Hematopoietic multipotent progenitor cell treated with erythropoietin and hydrocortisone succinate and interleukin-3 and kit ligand, for 17 days (in vitro differentiated cells): Measurements from ENCODE around the gene SLC7A4.
"Not testable (repeated sequence)": the region's sequence is repeated elsewhere in the genome, so short reads cannot be mapped to it uniquely, and the experiment has no call there.

Experiments
- DNase-seq: peaks from one replicate; pipeline ENCODE4 v3.0.0-alpha.2; 2015; ENCODE audit warnings: low spot score

Gene SLC7A4

GRCh38 chr22:21064917-21065864 is 32.8 kb upstream of the SLC7A4 start:
- no peak for DNase-seq

GRCh38 chr22:21064425-21064824 is 32.1 kb upstream of the SLC7A4 start:
- DNase-seq: not testable (repeated sequence)

DNA sequence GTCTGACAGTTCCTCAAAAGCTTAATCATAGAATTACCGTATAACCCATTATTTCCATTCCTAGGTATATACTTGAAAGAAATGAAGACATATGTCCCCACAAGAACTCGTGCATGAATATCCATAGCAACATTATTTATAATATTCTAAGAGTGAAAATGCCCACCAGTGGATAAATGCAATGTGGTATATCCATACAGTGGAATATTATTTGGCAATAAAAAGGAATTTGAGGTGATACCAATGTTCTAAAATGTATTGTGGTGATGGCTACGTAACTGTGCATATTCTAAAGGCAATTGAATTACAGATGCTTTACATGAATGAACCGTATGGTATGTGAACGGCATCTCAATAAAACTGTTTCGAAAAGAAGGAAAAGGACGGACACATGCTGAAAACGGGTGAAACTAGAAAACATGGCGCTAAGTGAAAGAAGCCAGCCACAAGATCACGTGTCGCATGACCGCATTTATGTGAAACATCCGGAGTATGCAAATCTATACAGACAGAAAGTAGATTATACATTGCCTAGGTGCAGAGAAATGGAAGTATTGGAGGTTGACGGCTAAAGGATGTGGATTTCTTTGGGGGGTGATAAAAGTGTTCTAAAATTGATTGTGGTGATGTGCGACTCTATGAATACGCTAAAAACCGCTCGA is 29.4 kb upstream of the SLC7A4 start:
- not testable (repeated sequence) for DNase-seq

DNA sequence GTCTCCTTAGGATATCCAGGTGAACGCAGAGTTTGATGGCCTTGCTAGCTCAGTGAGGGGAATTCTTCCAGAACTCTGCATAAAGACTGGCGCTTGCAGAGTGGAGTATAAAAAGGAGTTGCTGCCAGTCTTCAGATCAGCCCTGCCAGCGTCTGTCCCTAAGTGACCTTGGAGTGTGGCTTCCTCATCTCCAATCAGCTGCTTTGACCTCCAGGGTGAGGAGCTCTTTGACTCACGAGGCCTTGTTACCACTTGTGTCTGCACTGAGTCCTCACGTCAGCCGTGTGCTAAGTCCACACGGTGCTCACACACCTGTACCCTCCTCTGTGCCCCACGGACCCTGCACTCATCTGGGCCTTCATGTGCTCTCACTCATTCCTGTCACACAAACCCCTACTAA is 28.0 kb upstream of the SLC7A4 start:
- not testable (repeated sequence) for DNase-seq

- no peak for DNase-seq
Measured at GRCh38 chr22:21055880-21056319, 23.5 kb upstream of the SLC7A4 start.

- DNase-seq: no peak
Measured at GRCh38 chr22:21055564-21055834, 23.1 kb upstream of the SLC7A4 start.

DNA sequence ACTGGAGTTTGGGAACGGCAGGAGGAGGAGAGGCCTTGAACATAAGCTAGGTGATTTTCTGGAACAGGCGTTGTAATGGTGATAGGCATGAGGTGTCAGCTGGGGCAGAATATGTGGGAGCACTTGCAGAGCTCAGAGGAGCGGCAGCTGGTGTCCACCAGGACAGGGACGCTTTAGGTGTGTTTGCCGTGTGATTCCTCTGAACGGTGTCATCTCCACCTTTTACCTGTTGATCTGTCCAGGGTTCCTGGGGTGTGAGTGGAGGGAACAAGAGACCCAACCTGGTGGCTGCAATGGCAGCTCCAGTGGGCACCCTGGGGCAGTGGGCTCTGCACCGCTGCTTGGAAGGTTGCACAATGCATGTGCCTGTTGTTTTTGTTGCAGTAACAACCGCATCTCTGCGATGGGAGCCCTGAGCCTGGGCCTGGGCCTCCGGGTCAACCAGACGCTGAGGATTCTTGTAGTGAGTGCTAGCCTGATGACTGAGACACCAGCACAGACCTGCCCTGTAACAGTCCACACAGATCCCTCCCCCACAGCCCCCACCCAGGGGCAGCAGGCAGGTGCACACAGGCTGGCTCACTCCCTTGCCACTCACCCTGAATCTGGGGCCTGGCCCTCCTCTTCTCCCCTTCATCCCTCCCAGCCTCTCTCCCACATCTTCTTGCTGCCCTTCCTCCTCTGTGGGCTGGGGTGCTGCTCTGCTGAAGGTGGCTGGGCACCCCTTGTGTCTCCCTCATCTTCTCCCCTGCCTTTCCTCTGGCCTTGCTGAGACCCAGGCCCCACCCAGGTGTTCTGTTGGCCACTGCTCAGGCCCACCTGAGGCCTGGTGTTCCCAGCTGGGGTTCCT is 22.6 kb upstream of the SLC7A4 start:
- DNase-seq: no peak

- DNase-seq: no peak
Measured at GRCh38 chr22:21054046-21054713, 21.8 kb upstream of the SLC7A4 start.

- DNase-seq: no peak
Measured at GRCh38 chr22:21052715-21053459, 20.5 kb upstream of the SLC7A4 start.

DNA sequence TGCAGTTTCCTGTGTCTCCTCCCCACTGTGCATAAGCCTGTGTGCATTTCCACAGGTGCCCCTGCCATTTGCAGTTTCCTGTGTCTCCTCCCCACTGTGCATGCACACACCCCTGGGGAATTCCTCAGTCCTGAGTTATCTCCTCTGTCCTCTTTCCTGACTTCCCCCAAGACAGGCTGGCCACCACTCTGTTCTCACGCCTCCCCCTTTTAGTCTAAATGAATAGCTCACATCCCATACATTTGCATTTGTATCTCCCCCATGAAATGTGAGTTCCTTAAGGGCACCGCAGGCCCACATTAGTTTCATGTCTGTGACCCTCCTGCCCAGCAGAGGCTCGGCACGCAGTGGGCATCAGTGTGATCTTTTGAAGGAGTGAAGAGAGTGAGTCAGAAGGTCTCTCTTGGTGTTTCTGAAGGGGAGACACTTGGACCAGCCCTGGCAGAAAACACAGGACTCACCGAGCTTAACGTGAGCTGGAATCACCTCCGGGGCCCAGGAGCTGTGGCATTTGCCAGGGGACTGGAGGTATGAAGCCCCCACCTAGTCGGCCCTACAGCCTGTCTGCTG is 19.6 kb upstream of the SLC7A4 start:
- DNase-seq: no peak

DNA sequence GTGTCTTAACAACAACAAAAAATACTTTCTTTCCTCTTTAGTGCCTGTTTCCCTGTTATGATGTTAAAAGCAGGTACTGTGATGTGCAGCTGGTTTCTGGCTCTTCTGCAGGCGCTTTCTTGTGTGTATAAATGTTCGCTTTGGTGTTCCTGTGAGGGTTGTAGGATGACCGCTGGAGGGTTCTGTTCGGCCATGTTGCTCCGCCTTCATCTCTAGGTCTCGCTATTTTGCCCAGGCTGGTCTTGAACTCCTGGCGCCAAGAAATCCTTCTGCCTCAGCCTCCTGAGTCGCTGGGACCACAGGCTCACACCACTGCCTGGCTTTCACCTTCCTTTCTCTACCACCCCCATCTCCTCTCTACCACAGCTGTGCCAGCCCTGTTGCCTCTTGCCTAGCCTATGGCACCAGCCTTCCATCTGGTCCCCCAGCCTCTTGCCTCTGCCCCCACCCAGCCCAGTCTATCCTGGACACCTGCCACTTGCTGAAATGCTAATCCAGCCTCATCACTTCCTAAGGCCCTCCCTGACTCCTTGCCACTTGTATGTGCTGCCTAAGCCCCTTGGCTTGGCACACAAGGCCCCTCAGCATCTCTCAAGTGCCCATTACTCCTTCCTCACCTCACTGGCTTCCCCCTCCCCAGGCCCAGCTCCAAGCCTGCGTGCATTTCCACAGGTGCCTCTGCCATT is 18.9 kb upstream of the SLC7A4 start:
- DNase-seq: no peak

DNA sequence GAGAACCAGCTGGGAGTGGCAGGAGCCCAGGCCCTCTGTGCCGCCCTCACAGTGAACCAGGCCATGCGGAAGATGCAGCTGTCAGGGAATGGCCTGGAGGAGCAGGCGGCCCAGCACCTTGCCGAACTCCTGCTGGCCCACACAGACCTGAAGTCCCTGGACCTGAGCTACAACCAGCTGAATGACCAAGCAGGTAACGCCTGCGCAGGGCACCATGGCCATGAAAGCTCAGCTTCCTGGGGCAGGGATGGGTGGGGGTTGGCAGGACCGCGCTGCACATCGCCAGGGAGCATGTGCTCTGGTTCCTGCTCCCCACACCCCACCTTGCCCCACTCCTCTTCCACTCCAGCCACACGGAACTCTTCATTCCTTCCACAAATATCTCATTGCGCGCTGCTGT is 16.6 kb upstream of the SLC7A4 start:
- DNase-seq: not testable (repeated sequence)

- not testable (repeated sequence) for DNase-seq
Measured at GRCh38 chr22:21048448-21048847, 16.1 kb upstream of the SLC7A4 start.

GRCh38 chr22:21047730-21048129 is 15.4 kb upstream of the SLC7A4 start:
- DNase-seq: no peak

DNA sequence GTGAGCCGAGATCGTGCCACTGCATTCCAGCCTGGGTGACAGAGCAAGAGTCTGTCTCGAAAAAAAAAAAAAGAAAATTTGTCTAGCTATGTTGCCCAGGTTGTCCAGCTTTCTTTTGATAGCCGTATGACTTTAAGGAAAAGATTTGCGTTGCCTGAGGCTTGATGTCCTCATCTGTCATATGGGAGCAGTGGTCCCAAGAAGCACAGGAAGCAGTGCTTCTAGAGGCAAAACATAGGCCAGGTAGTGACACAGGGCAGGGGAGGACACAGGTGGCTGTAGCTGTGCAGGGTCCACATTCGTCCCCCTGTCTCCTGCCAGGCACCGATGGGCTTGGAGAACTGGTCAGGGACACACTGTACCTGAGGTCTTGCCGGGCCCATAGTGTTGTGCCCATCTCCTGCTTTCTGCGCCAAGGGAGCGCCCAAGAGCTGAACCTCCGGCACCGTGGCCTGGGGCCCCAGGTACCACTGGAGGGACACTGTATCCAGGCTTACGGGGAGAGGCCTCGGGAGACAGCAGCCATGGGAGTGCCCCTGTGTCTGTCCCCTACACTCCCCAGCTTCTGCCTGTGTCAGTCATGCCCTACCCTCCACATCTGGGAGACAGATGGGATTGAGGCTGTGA is 14.8 kb upstream of the SLC7A4 start:
- DNase-seq: no peak

DNA sequence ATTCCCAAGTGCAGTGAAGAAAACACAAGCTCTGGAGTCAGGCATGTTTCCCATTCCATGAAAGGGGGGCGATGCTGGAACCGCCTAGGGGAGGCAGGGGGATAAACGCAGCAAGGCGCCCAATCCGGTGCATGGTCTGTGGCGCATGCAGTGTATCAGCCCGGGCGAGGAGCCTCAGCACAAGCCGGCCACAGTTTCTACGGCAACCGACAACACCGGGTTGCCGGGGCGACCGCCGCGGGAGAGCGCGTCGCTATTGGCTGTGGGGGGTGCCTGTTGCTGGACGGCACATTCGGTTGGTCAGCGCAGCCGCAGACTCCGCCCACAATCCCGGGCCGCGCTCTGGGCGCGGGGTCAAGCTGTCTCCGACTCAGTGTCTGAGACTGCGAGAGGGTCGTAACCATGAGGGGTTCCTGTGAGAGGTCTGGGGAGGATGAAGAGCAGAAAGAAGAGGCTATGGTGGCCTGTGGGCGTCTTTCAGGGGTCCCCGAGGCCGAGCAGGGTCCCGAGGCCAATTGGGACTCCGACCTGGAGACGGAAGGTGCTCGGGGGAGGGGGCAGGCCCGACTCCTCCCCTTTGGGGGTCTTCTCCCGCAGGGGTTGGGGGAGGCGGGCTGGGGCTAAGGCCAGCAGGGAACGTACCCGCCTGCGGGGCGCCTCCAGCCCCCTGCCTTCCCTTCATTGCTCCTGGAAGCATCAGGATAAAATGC is 13.4 kb upstream of the SLC7A4 start, which contains the start of gene LRRC74B:
LRRC74B (plus strand) TSS at position 362 of the 710 bp plus-strand sequence; CDS start at position 403, 41 bp downstream.
- no peak for DNase-seq

- DNase-seq: no peak
Measured at GRCh38 chr22:21044931-21045584, 12.7 kb upstream of the SLC7A4 start.

GRCh38 chr22:21043860-21044535 is 11.6 kb upstream of the SLC7A4 start:
- DNase-seq: no peak
